Panc1 (cell line): Measurements from ENCODE around the gene PDGFD. TPM values are rescaled to one million over a fixed set of nuclear protein-coding genes. Genes with fewer than 3 reads are reported as not detected.

ENCODE experiments used
- ATAC-seq: fragments of 200-7000 bp; cut with Tn5 transposase; 2 replicates; pipeline ENCODE4 v1.9.1; 2020; ENCODE audit warnings: mild to moderate bottlenecking, moderate library complexity
- BruUV-seq: library from RNA; stranded (reverse); fragments of 400-500 nt; replicated peaks from 2 replicates; lab custom pipeline; 2021; lab: Mats Ljungman, UMichigan
- CTCF ChIA-PET: fragments of 300-600 bp; sonication (Branson Sonifier 250); formaldehyde crosslinking; loops from one replicate; lab custom pipeline; 2022; ENCODE audit warnings: antibody characterized with exemption; lab: Charles Lee
- POLR2A ChIA-PET: fragments of 300-600 bp; sonication (Branson Sonifier 250); formaldehyde crosslinking; loops from one replicate; lab custom pipeline; 2022; ENCODE audit warnings: antibody characterized with exemption; lab: Charles Lee
- DNase-seq: peaks from one replicate; pipeline ENCODE4 v3.0.0-alpha.2; 2010; ENCODE audit warnings: low read depth, low spot score
- H3K27ac ChIP-seq: 2 replicates; pipeline ENCODE4 v1.5.1; 2011; ENCODE audit warnings: mild to moderate bottlenecking, low read length, inconsistent platforms
- H3K27me3 ChIP-seq: fragments of 200-500 bp; sonication (Bioruptor generic); 2 replicates; pipeline ENCODE4 v1.6.0; 2014; ENCODE audit warnings: low read length, inconsistent platforms; ENCODE audit not compliant: control insufficient read depth, insufficient read depth
- H3K36me3 ChIP-seq: fragments of 200-500 bp; sonication (Bioruptor generic); 2 replicates; pipeline ENCODE4 v1.5.1; 2014; ENCODE audit warnings: inconsistent platforms, mild to moderate bottlenecking, low read length, moderate library complexity; ENCODE audit not compliant: control insufficient read depth, insufficient read depth
- H3K4me1 ChIP-seq: 2 replicates; pipeline ENCODE4 v1.5.1; 2011; ENCODE audit warnings: inconsistent platforms, mild to moderate bottlenecking, low read length, moderate library complexity; ENCODE audit not compliant: control insufficient read depth, insufficient read depth
- H3K4me3 ChIP-seq, 2 experiments: 2 replicates each; pipeline ENCODE4 v1.5.1; 2011 to 2012; ENCODE audit warnings: low read depth in 2 of 2, low read length in 2 of 2, mild to moderate bottlenecking in 2 of 2, inconsistent platforms in 1 of 2, moderate library complexity in 1 of 2
- H3K9me3 ChIP-seq: fragments of 200-500 bp; sonication (Bioruptor generic); 2 replicates; pipeline ENCODE4 v1.5.1; 2014; ENCODE audit warnings: low read depth, mild to moderate bottlenecking, inconsistent platforms, low read length, moderate library complexity; ENCODE audit not compliant: control insufficient read depth, insufficient read depth
- CTCF ChIP-seq: fragments of 450-650 bp; IDR thresholded peaks from 2 replicates; pipeline ENCODE4 v1.5.1; 2017; ENCODE audit warnings: mild to moderate bottlenecking
- POLR2AphosphoS5 ChIP-seq: IDR thresholded peaks from 2 replicates; pipeline ENCODE4 v1.6.1; 2012; ENCODE audit warnings: mild to moderate bottlenecking, low read depth, low read length, moderate library complexity
- REST ChIP-seq, 2 experiments: IDR thresholded peaks; 2 replicates each; pipeline ENCODE4 v1.6.1; 2011 to 2012; ENCODE audit warnings: low read depth in 2 of 2, control low read depth in 1 of 2, low read length in 1 of 2, mild to moderate bottlenecking in 1 of 2, moderate library complexity in 1 of 2; ENCODE audit not compliant: insufficient read depth in 1 of 2
- SIN3A ChIP-seq: IDR thresholded peaks from 2 replicates; pipeline ENCODE4 v1.6.1; 2012; ENCODE audit warnings: low read depth, mild to moderate bottlenecking, low read length, moderate library complexity, borderline replicate concordance; ENCODE audit not compliant: insufficient read depth
- TCF7L2 ChIP-seq: IDR thresholded peaks from 2 replicates; pipeline ENCODE4 v1.6.1; 2011; ENCODE audit warnings: mild to moderate bottlenecking, low read depth, low read length, inconsistent platforms
- in situ Hi-C: cut with HindIII; loops from 2 replicates; pipeline ENCODE4 v1.10.0; 2016; ENCODE audit warnings: low sequenced_read_pairs, low pct_unique_long_range_greater_than_20kb
- intact Hi-C: fragments of 100-400 bp; cut with micrococcal nuclease; formaldehyde crosslinking; loops from one replicate; pipeline ENCODE4 v1.10.0; 2022; ENCODE audit not compliant: unreplicated experiment
- total RNA-seq: library from RNA; stranded (reverse); gene quantifications from one replicate; pipeline ENCODE4 v1.2.1, GENCODE V29; 2021; ENCODE audit not compliant: unreplicated experiment

Gene PDGFD
- total RNA-seq, 1 experiment from 2014 or later = 1.3 TPM

GRCh38 chr11:104093426-104094280 lies 70.3 kb downstream of the PDGFD start:
- TF ChIP-seq SIN3A = no peak
- TF ChIP-seq POLR2AphosphoS5 = no peak
- no peaks in the 10 kb centered on the region for H3K27me3 ChIP-seq
- DNase-seq = no peak
- in situ Hi-C loops = no loop called here
- intact Hi-C loops = no loop called here
- no peak for ATAC-seq
- H3K4me1 ChIP-seq = no peaks in the 10 kb centered on the region
- H3K9me3 ChIP-seq = no peaks in the 10 kb centered on the region
- no peak overlapping the region for H3K4me3 ChIP-seq
- no TSS peak for BruUV-seq
- H3K27ac ChIP-seq = no peak overlapping the region
- POLR2A ChIA-PET = no interaction called here
- H3K36me3 ChIP-seq = no peaks in the 10 kb centered on the region
- CTCF ChIA-PET = no interaction called here

GRCh38 chr11:104092744-104093143 lies 71.2 kb downstream of the PDGFD start:
- H3K27me3 ChIP-seq = no peaks in the 10 kb centered on the region
- intact Hi-C loops = no loop called here
- CTCF ChIA-PET = no interaction called here
- no TSS peak for BruUV-seq
- TF ChIP-seq POLR2AphosphoS5 = no peak
- TF ChIP-seq SIN3A = no peak
- TF ChIP-seq CTCF = no peak
- TF ChIP-seq TCF7L2 = no peak
- TF ChIP-seq REST (IDR thresholded peaks at IDR 0.05; ENCODE audit: insufficient read depth in 1 of 2, low read depth in 2 of 2, low read length in 1 of 2) = no peak
- H3K9me3 ChIP-seq = no peaks in the 10 kb centered on the region
- in situ Hi-C loops = no loop called here
- no peak overlapping the region for H3K27ac ChIP-seq
- POLR2A ChIA-PET = no interaction called here
- no peaks in the 10 kb centered on the region for H3K4me1 ChIP-seq
- H3K4me3 ChIP-seq = no peak overlapping the region
- DNase-seq = no peak
- H3K36me3 ChIP-seq = no peaks in the 10 kb centered on the region
- ATAC-seq = no peak
